GM12873 (cell line): ENCODE results near the gene FABP1.

ENCODE experiments used
- TF ChIP-seq, protein P1 (sequence below): IDR thresholded peaks from 2 replicates; pipeline ENCODE4 v1.5.1; 2012; ENCODE audit warnings: low read depth, mild to moderate bottlenecking, moderate library complexity, low read length, control low read depth; ENCODE audit not compliant: insufficient read depth; ENCODE audit errors: missing control alignments

FABP1 gene

DNA sequence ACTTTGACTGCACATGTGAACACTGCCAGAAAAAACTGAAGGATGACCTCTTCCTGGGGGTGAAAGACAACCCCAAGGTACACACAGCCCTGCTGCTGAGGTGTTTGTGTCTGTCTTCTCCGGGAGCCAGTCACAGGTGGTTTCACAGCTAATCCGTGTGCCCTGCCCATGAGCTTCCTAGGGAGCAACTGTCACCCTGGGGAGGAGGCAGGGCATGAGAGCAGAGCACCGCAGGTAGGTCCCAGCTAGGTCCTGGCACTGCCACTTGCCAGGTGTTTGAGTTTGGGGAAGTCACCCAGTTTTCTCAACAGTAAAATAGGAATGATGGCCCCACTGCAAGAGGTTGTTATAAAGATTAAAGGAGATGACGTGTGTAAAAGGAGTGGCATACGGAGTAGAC is 31.2 kb downstream of the FABP1 start:
- TF ChIP-seq, protein P1, sequence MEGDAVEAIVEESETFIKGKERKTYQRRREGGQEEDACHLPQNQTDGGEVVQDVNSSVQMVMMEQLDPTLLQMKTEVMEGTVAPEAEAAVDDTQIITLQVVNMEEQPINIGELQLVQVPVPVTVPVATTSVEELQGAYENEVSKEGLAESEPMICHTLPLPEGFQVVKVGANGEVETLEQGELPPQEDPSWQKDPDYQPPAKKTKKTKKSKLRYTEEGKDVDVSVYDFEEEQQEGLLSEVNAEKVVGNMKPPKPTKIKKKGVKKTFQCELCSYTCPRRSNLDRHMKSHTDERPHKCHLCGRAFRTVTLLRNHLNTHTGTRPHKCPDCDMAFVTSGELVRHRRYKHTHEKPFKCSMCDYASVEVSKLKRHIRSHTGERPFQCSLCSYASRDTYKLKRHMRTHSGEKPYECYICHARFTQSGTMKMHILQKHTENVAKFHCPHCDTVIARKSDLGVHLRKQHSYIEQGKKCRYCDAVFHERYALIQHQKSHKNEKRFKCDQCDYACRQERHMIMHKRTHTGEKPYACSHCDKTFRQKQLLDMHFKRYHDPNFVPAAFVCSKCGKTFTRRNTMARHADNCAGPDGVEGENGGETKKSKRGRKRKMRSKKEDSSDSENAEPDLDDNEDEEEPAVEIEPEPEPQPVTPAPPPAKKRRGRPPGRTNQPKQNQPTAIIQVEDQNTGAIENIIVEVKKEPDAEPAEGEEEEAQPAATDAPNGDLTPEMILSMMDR = no peak

- TF ChIP-seq, protein P1 = no peak
These were observed 32.8 kb downstream of the FABP1 start for GRCh38 chr2:88095022-88095421.

DNA sequence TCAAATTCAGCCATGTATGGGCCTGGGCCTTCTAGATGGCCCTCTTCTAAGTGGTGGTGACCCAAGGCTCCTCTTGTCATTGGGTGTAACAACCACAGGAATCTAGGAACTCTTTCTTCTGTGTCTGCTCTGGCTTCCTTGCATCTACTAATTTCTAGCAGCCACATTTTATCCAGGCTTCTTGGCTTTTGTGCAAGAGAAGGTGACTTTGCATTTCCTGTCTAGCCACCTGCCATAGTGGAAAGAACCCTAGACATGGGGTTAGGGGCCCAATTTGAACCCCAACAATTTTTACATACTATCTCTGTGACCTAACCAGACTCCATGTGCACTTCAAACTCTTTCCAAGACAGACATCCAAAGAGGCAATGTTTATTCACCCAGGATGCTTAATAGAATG is 35.1 kb downstream of the FABP1 start:
- TF ChIP-seq, protein P1 = no peak

- TF ChIP-seq, protein P1 = no peak
These were observed 35.9 kb downstream of the FABP1 start for GRCh38 chr2:88091943-88092342.

DNA sequence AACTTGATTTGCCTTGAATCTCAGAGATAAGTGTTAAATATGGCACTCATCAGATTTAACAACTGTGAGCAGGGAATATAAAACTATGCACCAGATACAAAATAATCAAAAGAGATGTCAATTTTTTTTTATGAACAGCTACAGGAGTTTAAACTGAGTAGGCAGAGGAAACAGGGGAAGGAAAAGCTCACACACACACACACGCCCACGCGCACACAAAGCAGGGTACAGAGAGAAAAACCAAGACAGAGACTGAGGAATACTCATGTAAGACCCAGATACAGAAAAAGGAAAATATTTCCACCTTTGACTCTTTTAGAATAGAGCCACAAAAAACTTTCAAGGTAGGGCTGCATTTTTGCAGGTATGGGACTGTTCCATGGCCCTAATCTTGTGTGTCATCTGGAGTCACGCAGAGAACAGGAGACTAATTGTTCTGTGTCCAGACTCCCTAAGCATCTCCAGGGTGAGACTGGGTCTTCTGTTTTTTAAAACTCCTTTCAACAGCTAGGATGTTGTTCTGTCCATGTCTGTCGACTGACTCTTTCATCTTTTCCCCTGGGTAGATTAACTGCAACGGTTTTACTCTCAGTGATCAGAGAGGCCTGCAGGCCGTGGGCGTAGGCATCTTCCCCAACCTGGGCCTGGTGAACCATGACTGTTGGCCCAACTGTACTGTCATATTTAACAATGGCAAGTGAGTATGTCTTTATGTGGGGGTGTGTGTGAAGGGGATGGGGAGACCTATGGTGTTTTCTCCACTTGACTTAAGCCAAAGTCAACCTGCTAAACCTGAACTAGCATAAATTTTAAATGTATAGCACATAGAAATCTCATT is 37.2 kb downstream of the FABP1 start:
- TF ChIP-seq, protein P1 = no peak

- TF ChIP-seq, protein P1 = no peak
These were observed 38.9 kb downstream of the FABP1 start for GRCh38 chr2:88088999-88089398.

- TF ChIP-seq, protein P1 = no peak
These were observed 40.1 kb downstream of the FABP1 start for GRCh38 chr2:88087763-88088162.
